Hepatocyte (in vitro differentiated cells): ENCODE results near the gene MND1.

Source experiments
- EZH2 ChIP-seq: fragments of 200-600 bp; sonication (generic); IDR thresholded peaks from 2 replicates; pipeline ENCODE4 v1.6.1; 2016; ENCODE audit warnings: antibody characterized with exemption, mild to moderate bottlenecking, borderline replicate concordance
- EZH2phosphoT487 ChIP-seq: fragments of 200-600 bp; sonication (generic); IDR thresholded peaks from one replicate; pipeline ENCODE4 v1.6.1; 2018; ENCODE audit warnings: antibody characterized with exemption, mild to moderate bottlenecking, low read depth, moderate library complexity; ENCODE audit not compliant: unreplicated experiment, severe bottlenecking
- TF ChIP-seq, protein P1 (sequence below): fragments of 200-600 bp; sonication (generic); IDR thresholded peaks from 2 replicates; pipeline ENCODE4 v1.5.1; 2016; ENCODE audit warnings: antibody characterized with exemption, mild to moderate bottlenecking; ENCODE audit not compliant: poor library complexity

DNA sequence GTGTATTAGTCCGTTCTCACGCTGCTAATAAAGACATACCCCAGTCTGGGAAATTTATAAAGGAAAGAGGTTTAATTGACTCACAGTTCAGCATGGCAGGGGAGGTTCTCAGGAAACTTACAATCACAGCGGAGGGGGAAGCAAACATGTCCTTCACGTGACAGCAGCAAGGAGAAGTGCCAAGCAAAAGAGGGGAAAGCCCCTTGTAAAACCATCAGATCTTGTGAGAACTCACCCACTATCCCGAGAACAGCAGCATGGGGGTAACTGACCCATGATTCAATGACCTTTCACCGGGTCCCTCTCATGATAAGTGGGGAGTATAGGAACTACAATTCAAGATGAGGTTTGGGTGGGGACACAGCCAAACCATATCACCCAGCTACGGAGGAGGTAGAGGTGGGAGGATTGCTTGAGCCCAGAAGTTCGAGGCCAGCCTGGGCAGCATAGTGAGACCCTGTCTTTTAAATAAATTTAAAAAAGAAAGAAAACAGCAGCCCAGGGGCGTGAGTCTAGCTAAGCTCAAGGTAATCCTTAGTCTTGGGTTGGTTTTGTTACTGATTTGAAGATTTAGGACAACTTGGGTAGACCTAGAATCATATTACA lies 75.3 kb downstream of the MND1 start:
- TF ChIP-seq, protein P1, sequence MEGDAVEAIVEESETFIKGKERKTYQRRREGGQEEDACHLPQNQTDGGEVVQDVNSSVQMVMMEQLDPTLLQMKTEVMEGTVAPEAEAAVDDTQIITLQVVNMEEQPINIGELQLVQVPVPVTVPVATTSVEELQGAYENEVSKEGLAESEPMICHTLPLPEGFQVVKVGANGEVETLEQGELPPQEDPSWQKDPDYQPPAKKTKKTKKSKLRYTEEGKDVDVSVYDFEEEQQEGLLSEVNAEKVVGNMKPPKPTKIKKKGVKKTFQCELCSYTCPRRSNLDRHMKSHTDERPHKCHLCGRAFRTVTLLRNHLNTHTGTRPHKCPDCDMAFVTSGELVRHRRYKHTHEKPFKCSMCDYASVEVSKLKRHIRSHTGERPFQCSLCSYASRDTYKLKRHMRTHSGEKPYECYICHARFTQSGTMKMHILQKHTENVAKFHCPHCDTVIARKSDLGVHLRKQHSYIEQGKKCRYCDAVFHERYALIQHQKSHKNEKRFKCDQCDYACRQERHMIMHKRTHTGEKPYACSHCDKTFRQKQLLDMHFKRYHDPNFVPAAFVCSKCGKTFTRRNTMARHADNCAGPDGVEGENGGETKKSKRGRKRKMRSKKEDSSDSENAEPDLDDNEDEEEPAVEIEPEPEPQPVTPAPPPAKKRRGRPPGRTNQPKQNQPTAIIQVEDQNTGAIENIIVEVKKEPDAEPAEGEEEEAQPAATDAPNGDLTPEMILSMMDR: no peak
- TF ChIP-seq EZH2: no peak
- no peak for TF ChIP-seq EZH2phosphoT487
